B cell (primary cell): Measurements from ENCODE around the gene CHCHD6. TPM values are rescaled to one million over a fixed set of nuclear protein-coding genes. Genes with fewer than 3 reads are reported as not detected.

Experiments
- ATAC-seq: fragments of 200-7000 bp; cut with Tn5 transposase; one replicate; pipeline ENCODE4 v1.10.0; 2021; ENCODE audit warnings: low read depth, mild to moderate bottlenecking, moderate number of reproducible peaks, moderate library complexity
- CTCF ChIA-PET: fragments of 350-600 bp; sonication (Branson Sonifier 250); formaldehyde crosslinking; loops from one replicate; lab custom pipeline; 2021; ENCODE audit warnings: antibody characterized with exemption, inconsistent platforms; lab: Charles Lee
- POLR2A ChIA-PET: fragments of 350-600 bp; sonication (Branson Sonifier 250); formaldehyde crosslinking; loops from one replicate; lab custom pipeline; 2021; ENCODE audit warnings: antibody characterized with exemption; lab: Charles Lee
- DNase-seq: peaks from one replicate; pipeline ENCODE4 v3.0.0; 2013
- H2AFZ ChIP-seq: 2 replicates; pipeline ENCODE4 v1.6.1; 2012; ENCODE audit warnings: mild to moderate bottlenecking, low read depth, low read length; ENCODE audit not compliant: insufficient read depth, poor library complexity, severe bottlenecking
- H3K27ac ChIP-seq, 2 donors: 1 replicate in 1 of 2; 2 replicates in 1 of 2; pipeline ENCODE4 v1.5.1; 2012 to 2013; ENCODE audit warnings: low read length in 2 of 2, mild to moderate bottlenecking in 2 of 2, moderate library complexity in 1 of 2
- H3K27me3 ChIP-seq, 4 experiments: fragments of 200-600 bp in 1 of 4; sonication (generic) in 1 of 4; replicated peaks in 1 of 4; 1 replicate in 2 of 4; 2 replicates in 2 of 4; pipeline versions ENCODE4 v1.6.1 to v1.7.0; 2013 to 2016; ENCODE audit warnings: low read length in 3 of 4, mild to moderate bottlenecking in 2 of 4, mixed read lengths in 1 of 4, moderate library complexity in 1 of 4; ENCODE audit not compliant: insufficient read depth in 4 of 4, control insufficient read depth in 3 of 4; ENCODE audit errors: control extremely low read depth in 1 of 4
- H3K36me3 ChIP-seq, 2 experiments: replicated peaks in 1 of 2; 1 replicate in 1 of 2; 2 replicates in 1 of 2; pipeline versions ENCODE4 v1.6.1 to v1.7.1; 2013; ENCODE audit warnings: low read length in 1 of 2; ENCODE audit not compliant: insufficient read depth in 2 of 2, control insufficient read depth in 1 of 2; ENCODE audit errors: control extremely low read depth in 1 of 2, extremely low read depth in 1 of 2
- H3K4me1 ChIP-seq, 2 donors: fragments of 200-600 bp in 1 of 2; sonication (generic) in 1 of 2; 1 replicate in 1 of 2; 2 replicates in 1 of 2; pipeline versions ENCODE4 v1.5.1 to v1.6.1; 2013 to 2017; ENCODE audit warnings: low read length in 2 of 2; ENCODE audit not compliant: control insufficient read depth in 2 of 2, insufficient read depth in 2 of 2
- H3K4me2 ChIP-seq: replicated peaks from 2 replicates; pipeline ENCODE3; 2012; ENCODE audit warnings: mild to moderate bottlenecking, low read depth, low read length; ENCODE audit not compliant: poor library complexity, severe bottlenecking
- H3K4me3 ChIP-seq, 5 experiments: fragments of 200-600 bp in 1 of 5; sonication (generic) in 1 of 5; 1 replicate in 3 of 5; 2 replicates in 2 of 5; pipeline versions ENCODE4 v1.5.1 to v1.7.0; 2011 to 2016; ENCODE audit warnings: low read length in 4 of 5, mild to moderate bottlenecking in 4 of 5, low read depth in 2 of 5, control low read depth in 1 of 5, moderate library complexity in 1 of 5; ENCODE audit not compliant: insufficient read depth in 1 of 5; ENCODE audit errors: control extremely low read depth in 1 of 5, extremely low read depth in 1 of 5
- H3K79me2 ChIP-seq: fragments of 200-600 bp; sonication (generic); one replicate; pipeline ENCODE4 v1.6.0; 2016; ENCODE audit warnings: low read length; ENCODE audit not compliant: control insufficient read depth, insufficient read depth
- H3K9ac ChIP-seq: fragments of 200-600 bp; sonication (generic); 2 replicates; pipeline ENCODE4 v1.6.1; 2017; ENCODE audit warnings: mild to moderate bottlenecking, low read length, moderate library complexity
- H3K9me3 ChIP-seq, 3 donors: one replicate each; pipeline versions ENCODE4 v1.6.1 to v1.7.1; 2013; ENCODE audit warnings: low read length in 2 of 3; ENCODE audit not compliant: control insufficient read depth in 2 of 3, insufficient read depth in 1 of 3; ENCODE audit errors: control extremely low read depth in 1 of 3
- H4K20me1 ChIP-seq: 2 replicates; pipeline ENCODE4 v1.6.0; 2012; ENCODE audit warnings: mild to moderate bottlenecking, low read length; ENCODE audit not compliant: insufficient read depth, control insufficient read depth, poor library complexity, severe bottlenecking
- H3K27ac Mint-ChIP-seq: one replicate; pipeline ENCODE4 v1.8.0; 2021; ENCODE audit warnings: mixed read lengths
- H3K27me3 Mint-ChIP-seq: one replicate; pipeline ENCODE4 v1.8.0; 2021; ENCODE audit warnings: mixed read lengths
- H3K4me1 Mint-ChIP-seq: one replicate; pipeline ENCODE4 v1.8.0; 2021; ENCODE audit warnings: mixed read lengths
- H3K4me3 Mint-ChIP-seq: one replicate; pipeline ENCODE4 v1.8.0; 2021; ENCODE audit warnings: mixed read lengths
- H3K9me3 Mint-ChIP-seq: one replicate; pipeline ENCODE4 v1.8.0; 2022; ENCODE audit warnings: mixed read lengths; ENCODE audit not compliant: insufficient read depth
- EZH2 ChIP-seq: IDR thresholded peaks from 2 replicates; pipeline ENCODE4 v1.6.1; 2012; ENCODE audit warnings: borderline replicate concordance, low read depth, mild to moderate bottlenecking, moderate library complexity, low read length; ENCODE audit not compliant: insufficient read depth, poor library complexity, severe bottlenecking
- WGBS: methylation state at CpG from one replicate; pipeline ENCODE4 v1.1.5; 2013; ENCODE audit warnings: missing lambda C conversion rate; ENCODE audit not compliant: insufficient coverage; 5-methylcytosine and 5-hydroxymethylcytosine counted together
- intact Hi-C: fragments of 100-400 bp; cut with micrococcal nuclease; formaldehyde crosslinking; loops from one replicate; pipeline ENCODE4 v1.10.0; 2022
- polyA plus RNA-seq: library from polyadenylated mRNA; depleted of rRNA; stranded (reverse); fragments of >200 nt; gene quantifications from 2 replicates; pipeline ENCODE4 v1.2.3, GENCODE V29; 2012
- total RNA-seq, 2 donors: library from RNA; stranded (reverse); fragments of 120-200 nt in 1 of 2; gene quantifications; 1 replicate in 1 of 2; 2 replicates in 1 of 2; pipeline versions ENCODE4 v1.2.3 to v1.2.4, GENCODE V29; 2013 to 2022
- TF ChIP-seq, protein P1 (sequence below): fragments of 200-600 bp; IDR thresholded peaks from one replicate; pipeline ENCODE4 v1.8.0; 2022; ENCODE audit warnings: antibody characterized with exemption, mild to moderate bottlenecking

The CHCHD6 gene
- total and polyA plus RNA-seq, 2 donors (not counting 1 experiment from before 2014, with no cell fraction given) = 8.0 to 13.5 TPM

DNA sequence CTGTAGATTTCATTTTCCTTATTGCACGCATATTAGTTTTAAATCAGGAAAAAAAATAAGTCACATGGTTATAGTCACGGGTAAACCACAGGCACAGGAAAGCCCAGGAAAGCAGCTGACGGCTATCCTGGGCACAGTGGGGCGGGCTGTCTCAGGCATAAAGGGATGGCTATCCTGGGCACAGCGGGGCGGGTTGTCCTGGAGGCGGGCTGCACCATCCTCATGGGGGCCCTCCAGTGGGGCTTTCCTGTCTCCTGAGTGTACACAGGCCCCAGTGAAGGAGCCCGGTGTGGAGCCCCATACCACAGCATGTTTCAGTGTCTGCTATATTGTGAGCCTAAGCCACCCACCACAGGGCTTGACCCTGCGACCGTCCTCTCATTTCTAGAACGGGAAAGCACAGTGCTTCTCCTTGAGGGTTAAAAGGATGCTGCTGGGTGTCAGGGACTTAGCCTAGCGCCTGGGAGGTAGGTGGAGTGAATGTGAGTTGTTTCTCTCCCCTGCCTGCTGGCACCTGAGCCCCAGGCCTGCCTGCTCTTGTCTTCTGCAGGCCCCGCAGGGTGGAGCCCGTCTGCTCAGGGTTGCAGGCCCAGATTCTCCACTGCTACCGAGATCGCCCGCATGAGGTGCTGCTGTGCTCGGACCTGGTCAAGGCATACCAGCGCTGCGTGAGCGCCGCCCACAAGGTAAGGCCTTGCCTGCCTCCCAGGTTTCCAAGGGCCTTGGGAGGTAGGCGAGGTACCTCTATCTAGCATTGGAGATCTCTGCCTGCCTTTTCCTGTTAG lies 253.0 kb downstream of the CHCHD6 start:
- ChIA-PET POLR2A (no interaction called here), CTCF (no interaction called here)
- peak overlapping the region; percentile 10 for H3K27ac Mint-ChIP-seq
- Histone ChIP-seq H3K9ac (no peak overlapping the region), H3K4me2 (no peak overlapping the region), H3K4me3 (no peak overlapping the region), H3K27me3 (no peaks in the 10 kb centered on the region), H2AFZ (no peak overlapping the region), H4K20me1 (no peaks in the 10 kb centered on the region), H3K36me3 (no peaks in the 10 kb centered on the region), H3K79me2 (no peaks in the 10 kb centered on the region), H3K4me1 (peaks cover 18 to 38% of the 10 kb centered on the region in 2 donors), H3K27ac (no peak overlapping the region), H3K9me3 (peaks cover 0 to under 1% (median 0%) of the 10 kb centered on the region in 3 donors)
- TF ChIP-seq EZH2 = no peak
- TF ChIP-seq, protein P1, sequence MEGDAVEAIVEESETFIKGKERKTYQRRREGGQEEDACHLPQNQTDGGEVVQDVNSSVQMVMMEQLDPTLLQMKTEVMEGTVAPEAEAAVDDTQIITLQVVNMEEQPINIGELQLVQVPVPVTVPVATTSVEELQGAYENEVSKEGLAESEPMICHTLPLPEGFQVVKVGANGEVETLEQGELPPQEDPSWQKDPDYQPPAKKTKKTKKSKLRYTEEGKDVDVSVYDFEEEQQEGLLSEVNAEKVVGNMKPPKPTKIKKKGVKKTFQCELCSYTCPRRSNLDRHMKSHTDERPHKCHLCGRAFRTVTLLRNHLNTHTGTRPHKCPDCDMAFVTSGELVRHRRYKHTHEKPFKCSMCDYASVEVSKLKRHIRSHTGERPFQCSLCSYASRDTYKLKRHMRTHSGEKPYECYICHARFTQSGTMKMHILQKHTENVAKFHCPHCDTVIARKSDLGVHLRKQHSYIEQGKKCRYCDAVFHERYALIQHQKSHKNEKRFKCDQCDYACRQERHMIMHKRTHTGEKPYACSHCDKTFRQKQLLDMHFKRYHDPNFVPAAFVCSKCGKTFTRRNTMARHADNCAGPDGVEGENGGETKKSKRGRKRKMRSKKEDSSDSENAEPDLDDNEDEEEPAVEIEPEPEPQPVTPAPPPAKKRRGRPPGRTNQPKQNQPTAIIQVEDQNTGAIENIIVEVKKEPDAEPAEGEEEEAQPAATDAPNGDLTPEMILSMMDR = no peak
- H3K4me3 Mint-ChIP-seq = no peak overlapping the region
- 84% methylated on average over 22 of the region's 23 CpGs for WGBS
- no peaks in the 10 kb centered on the region for H3K27me3 Mint-ChIP-seq
- intact Hi-C loops = no loop called here
- ATAC-seq (no peak), DNase-seq (no peak)
- peaks cover 56% of the 10 kb centered on the region for H3K4me1 Mint-ChIP-seq
- H3K9me3 Mint-ChIP-seq = no peaks in the 10 kb centered on the region

- Histone ChIP-seq H3K4me3 (no peak overlapping the region), H3K9ac (no peak overlapping the region), H3K36me3 (no peaks in the 10 kb centered on the region), H2AFZ (no peak overlapping the region), H3K27ac (no peak overlapping the region), H4K20me1 (no peaks in the 10 kb centered on the region), H3K4me1 (peaks cover 18 to 38% of the 10 kb centered on the region in 2 donors), H3K27me3 (no peaks in the 10 kb centered on the region), H3K9me3 (peaks cover 0 to 3% (median 0%) of the 10 kb centered on the region in 3 donors), H3K79me2 (no peaks in the 10 kb centered on the region), H3K4me2 (no peak overlapping the region)
- intact Hi-C loops = no loop called here
- ATAC-seq = no peak
- TF ChIP-seq, protein P1 = no peak
- no peak for TF ChIP-seq EZH2
- no peak for DNase-seq
- 98% methylated on average over 14 of the region's 14 CpGs for WGBS
- CTCF ChIA-PET = no interaction called here
- POLR2A ChIA-PET = no interaction called here
- peaks cover 53% of the 10 kb centered on the region for H3K4me1 Mint-ChIP-seq
- no peak overlapping the region for H3K4me3 Mint-ChIP-seq
- no peaks in the 10 kb centered on the region for H3K27me3 Mint-ChIP-seq
- no peaks in the 10 kb centered on the region for H3K9me3 Mint-ChIP-seq
- H3K27ac Mint-ChIP-seq = no peak overlapping the region
Observed at GRCh38 chr3:126957776-126958637, 254.0 kb downstream of the CHCHD6 start.
